CD4-positive, alpha-beta T cell (primary cell): ENCODE data around the gene EPC2. TPM values are rescaled to one million over a fixed set of nuclear protein-coding genes. Genes with fewer than 3 reads are reported as not detected.

ENCODE experiments used
- ATAC-seq: fragments of 200-7000 bp; cut with Tn5 transposase; one replicate; pipeline ENCODE4 v1.10.0; 2022; ENCODE audit warnings: mild to moderate bottlenecking; ENCODE audit not compliant: poor library complexity
- CTCF ChIA-PET: fragments of 350-600 bp; sonication (Branson Sonifier 250); formaldehyde crosslinking; loops from one replicate; lab custom pipeline; 2021; ENCODE audit warnings: antibody characterized with exemption, inconsistent platforms; lab: Charles Lee
- POLR2A ChIA-PET: fragments of 350-600 bp; sonication (Branson Sonifier 250); formaldehyde crosslinking; loops from one replicate; lab custom pipeline; 2021; ENCODE audit warnings: antibody characterized with exemption, inconsistent platforms; lab: Charles Lee
- DNase-seq, 14 experiments: peaks; one replicate each; pipeline ENCODE4 v3.0.0-alpha.2; 2013 to 2020; ENCODE audit warnings: mixed read lengths in 2 of 14
- H3K27ac ChIP-seq, 2 donors: one replicate each; pipeline versions ENCODE4 v1.5.1 to v1.7.0; 2013; ENCODE audit warnings: low read length in 2 of 2, low read depth in 1 of 2, mild to moderate bottlenecking in 1 of 2
- H3K27me3 ChIP-seq, 2 experiments: 1 replicate in 1 of 2; 2 replicates in 1 of 2; pipeline versions ENCODE4 v1.6.1 to v1.7.0; 2013; ENCODE audit warnings: low read length in 2 of 2, control low read depth in 1 of 2, mild to moderate bottlenecking in 1 of 2, moderate library complexity in 1 of 2; ENCODE audit not compliant: insufficient read depth in 2 of 2, control insufficient read depth in 1 of 2
- H3K36me3 ChIP-seq: one replicate; pipeline ENCODE4 v1.6.1; 2013; ENCODE audit warnings: low read length, control low read depth; ENCODE audit not compliant: insufficient read depth
- H3K4me1 ChIP-seq: one replicate; pipeline ENCODE4 v1.6.1; 2013; ENCODE audit warnings: low read length, control low read depth; ENCODE audit not compliant: insufficient read depth
- H3K4me3 ChIP-seq: one replicate; pipeline ENCODE4 v1.5.1; 2013; ENCODE audit warnings: mild to moderate bottlenecking, low read length, moderate library complexity
- H3K9me3 ChIP-seq, 2 experiments: 1 replicate in 1 of 2; 2 replicates in 1 of 2; pipeline versions ENCODE4 v1.6.1 to v1.7.0; 2013; ENCODE audit warnings: low read length in 2 of 2, mild to moderate bottlenecking in 2 of 2, control low read depth in 1 of 2, moderate library complexity in 1 of 2; ENCODE audit not compliant: control insufficient read depth in 1 of 2, insufficient read depth in 1 of 2
- H3K27ac Mint-ChIP-seq: one replicate; pipeline ENCODE4 v1.8.0; 2020; ENCODE audit warnings: mixed read lengths
- H3K27me3 Mint-ChIP-seq: one replicate; pipeline ENCODE4 v1.8.0; 2021; ENCODE audit warnings: mixed read lengths
- H3K36me3 Mint-ChIP-seq: one replicate; pipeline ENCODE4 v1.8.0; 2021; ENCODE audit warnings: low read depth, mixed read lengths
- H3K4me1 Mint-ChIP-seq: one replicate; pipeline ENCODE4 v1.8.0; 2021; ENCODE audit warnings: low read depth, mixed read lengths
- H3K4me3 Mint-ChIP-seq: one replicate; pipeline ENCODE4 v1.8.0; 2020; ENCODE audit warnings: mild to moderate bottlenecking, mixed read lengths
- H3K9me3 Mint-ChIP-seq: one replicate; pipeline ENCODE4 v1.8.0; 2020; ENCODE audit warnings: mixed read lengths
- intact Hi-C, 2 experiments: fragments of 100-400 bp; cut with DNase I in 1 of 2; cut with micrococcal nuclease in 1 of 2; formaldehyde crosslinking; loops; one replicate each; pipeline versions ENCODE4 v1.15.1 to v1.9.0; 2023 to 2025; cut with DNase I, micrococcal nuclease
- total RNA-seq, 174 experiments: library from RNA in 2 of 174; stranded (reverse) in 2 of 174; gene quantifications; one replicate each; pipeline ENCODE4 v1.2.3 and lab custom pipeline; 2021 to 2026
- TF ChIP-seq, protein P1 (sequence below): fragments of 200-600 bp; IDR thresholded peaks from one replicate; pipeline ENCODE4 v1.8.0; 2022; ENCODE audit warnings: antibody characterized with exemption, mild to moderate bottlenecking

The EPC2 gene
- total RNA-seq, 2 experiments from 2014 or later, result 79.6 to 85.5 TPM

DNA sequence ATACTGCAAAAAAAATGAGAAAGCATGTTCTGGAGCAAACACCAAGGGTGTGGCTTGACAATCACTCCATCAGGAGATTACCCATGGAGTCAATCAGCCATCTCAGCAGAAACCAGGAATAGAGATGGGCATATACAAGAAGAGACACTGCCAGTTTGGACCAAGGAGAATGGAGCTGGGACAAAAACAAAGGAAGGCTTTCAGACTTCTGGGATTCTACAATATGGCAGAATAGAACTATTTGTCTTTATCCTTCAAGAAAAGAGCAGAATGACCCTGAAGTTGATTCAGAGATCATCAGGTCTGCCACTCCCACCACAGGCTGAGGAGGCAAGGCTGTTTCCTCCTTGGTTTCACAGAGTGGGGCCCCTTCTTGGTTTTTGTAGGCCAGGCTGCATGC lies 182.2 kb downstream of the EPC2 start:
- DNase-seq (no peak), ATAC-seq (no peak)
- CTCF ChIA-PET, result no interaction called here
- Mint-ChIP-seq H3K36me3 (no peaks in the 10 kb centered on the region), H3K27ac (no peak overlapping the region), H3K9me3 (no peaks in the 10 kb centered on the region), H3K4me1 (no peaks in the 10 kb centered on the region), H3K27me3 (peaks cover 16% of the 10 kb centered on the region), H3K4me3 (no peak overlapping the region)
- no peaks in the 10 kb centered on the region for H3K36me3 ChIP-seq
- POLR2A ChIA-PET, result no interaction called here
- no peak overlapping the region for H3K27ac ChIP-seq
- intact Hi-C loops, result no loop called here
- peaks cover 0 to 3% of the 10 kb centered on the region in 2 experiments for H3K9me3 ChIP-seq
- no peak overlapping the region for H3K4me3 ChIP-seq
- no peaks in the 10 kb centered on the region for H3K27me3 ChIP-seq
- TF ChIP-seq, protein P1, sequence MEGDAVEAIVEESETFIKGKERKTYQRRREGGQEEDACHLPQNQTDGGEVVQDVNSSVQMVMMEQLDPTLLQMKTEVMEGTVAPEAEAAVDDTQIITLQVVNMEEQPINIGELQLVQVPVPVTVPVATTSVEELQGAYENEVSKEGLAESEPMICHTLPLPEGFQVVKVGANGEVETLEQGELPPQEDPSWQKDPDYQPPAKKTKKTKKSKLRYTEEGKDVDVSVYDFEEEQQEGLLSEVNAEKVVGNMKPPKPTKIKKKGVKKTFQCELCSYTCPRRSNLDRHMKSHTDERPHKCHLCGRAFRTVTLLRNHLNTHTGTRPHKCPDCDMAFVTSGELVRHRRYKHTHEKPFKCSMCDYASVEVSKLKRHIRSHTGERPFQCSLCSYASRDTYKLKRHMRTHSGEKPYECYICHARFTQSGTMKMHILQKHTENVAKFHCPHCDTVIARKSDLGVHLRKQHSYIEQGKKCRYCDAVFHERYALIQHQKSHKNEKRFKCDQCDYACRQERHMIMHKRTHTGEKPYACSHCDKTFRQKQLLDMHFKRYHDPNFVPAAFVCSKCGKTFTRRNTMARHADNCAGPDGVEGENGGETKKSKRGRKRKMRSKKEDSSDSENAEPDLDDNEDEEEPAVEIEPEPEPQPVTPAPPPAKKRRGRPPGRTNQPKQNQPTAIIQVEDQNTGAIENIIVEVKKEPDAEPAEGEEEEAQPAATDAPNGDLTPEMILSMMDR, result no peak
- no peaks in the 10 kb centered on the region for H3K4me1 ChIP-seq

DNA sequence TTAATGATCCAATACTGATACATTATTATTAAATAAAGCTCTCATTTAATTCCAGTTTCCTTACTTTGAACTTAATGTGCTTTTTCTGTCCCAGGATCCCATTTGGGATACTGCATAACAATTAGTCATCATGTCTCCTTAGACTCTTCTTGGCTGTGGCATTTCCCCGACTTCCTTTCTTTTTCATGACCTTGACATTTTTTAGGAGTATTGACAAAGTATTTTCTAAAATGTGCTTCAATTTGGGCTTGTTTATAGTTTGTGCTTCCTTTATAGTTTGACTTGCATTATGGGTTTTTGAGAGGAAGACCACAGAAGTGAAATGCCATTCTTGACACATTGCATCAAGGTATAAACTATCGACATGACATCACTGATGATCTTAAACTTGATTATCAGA lies 184.4 kb downstream of the EPC2 start:
- H3K4me3 Mint-ChIP-seq, result no peak overlapping the region
- ChIA-PET POLR2A (no interaction called here), CTCF (no interaction called here)
- no peaks in the 10 kb centered on the region for H3K9me3 Mint-ChIP-seq
- intact Hi-C loops, result no loop called here
- ATAC-seq (no peak), DNase-seq (no peak)
- Histone ChIP-seq H3K4me3 (no peak overlapping the region), H3K4me1 (no peaks in the 10 kb centered on the region), H3K27me3 (no peaks in the 10 kb centered on the region), H3K9me3 (peaks cover 0 to 3% of the 10 kb centered on the region in 2 experiments), H3K27ac (no peak overlapping the region), H3K36me3 (no peaks in the 10 kb centered on the region)
- no peaks in the 10 kb centered on the region for H3K4me1 Mint-ChIP-seq
- TF ChIP-seq, protein P1, result no peak
- no peak overlapping the region for H3K27ac Mint-ChIP-seq
- peaks cover 14% of the 10 kb centered on the region for H3K27me3 Mint-ChIP-seq
- H3K36me3 Mint-ChIP-seq, result no peaks in the 10 kb centered on the region

DNA sequence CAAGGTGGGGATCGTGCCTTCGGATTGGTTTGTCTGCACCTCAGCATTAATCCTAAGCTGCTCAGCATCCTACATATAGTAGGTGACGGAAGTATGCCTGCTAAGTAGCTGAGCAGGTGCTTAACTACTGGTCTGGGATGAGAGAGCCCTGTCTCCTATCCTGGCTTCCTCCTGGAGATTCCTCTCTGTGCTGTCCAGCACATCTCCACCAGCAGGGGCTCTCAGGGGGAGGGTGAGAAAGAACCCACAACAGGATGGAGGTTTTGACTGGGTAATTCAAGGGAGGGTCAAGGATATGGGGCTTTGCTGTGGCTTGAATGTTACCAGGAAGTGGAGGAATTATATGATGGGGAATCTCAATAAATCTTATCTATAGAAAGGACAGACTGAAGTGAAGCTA lies 185.1 kb downstream of the EPC2 start:
- no peak for ATAC-seq
- Mint-ChIP-seq H3K4me3 (no peak overlapping the region), H3K27ac (no peak overlapping the region), H3K27me3 (peaks cover 9% of the 10 kb centered on the region), H3K4me1 (no peaks in the 10 kb centered on the region), H3K9me3 (no peaks in the 10 kb centered on the region), H3K36me3 (no peaks in the 10 kb centered on the region)
- Histone ChIP-seq H3K4me1 (no peaks in the 10 kb centered on the region), H3K36me3 (no peaks in the 10 kb centered on the region), H3K4me3 (no peak overlapping the region), H3K27ac (no peak overlapping the region), H3K9me3 (peaks cover 0 to 3% of the 10 kb centered on the region in 2 experiments), H3K27me3 (no peaks in the 10 kb centered on the region)
- POLR2A ChIA-PET, result no interaction called here
- intact Hi-C loops, result no loop called here
- CTCF ChIA-PET, result no interaction called here
- TF ChIP-seq, protein P1, result no peak
- DNase-seq, result no peak
